B cell (primary cell): ENCODE measurements around the gene STAT4. TPM values are rescaled to one million over a fixed set of nuclear protein-coding genes. Genes with fewer than 3 reads are reported as not detected.

Source experiments
- ATAC-seq: fragments of 200-7000 bp; cut with Tn5 transposase; one replicate; pipeline ENCODE4 v1.10.0; 2021; ENCODE audit warnings: low read depth, mild to moderate bottlenecking, moderate number of reproducible peaks, moderate library complexity
- CTCF ChIA-PET: fragments of 350-600 bp; sonication (Branson Sonifier 250); formaldehyde crosslinking; loops from one replicate; lab custom pipeline; 2021; ENCODE audit warnings: antibody characterized with exemption, inconsistent platforms; lab: Charles Lee
- POLR2A ChIA-PET: fragments of 350-600 bp; sonication (Branson Sonifier 250); formaldehyde crosslinking; loops from one replicate; lab custom pipeline; 2021; ENCODE audit warnings: antibody characterized with exemption; lab: Charles Lee
- DNase-seq: peaks from one replicate; pipeline ENCODE4 v3.0.0; 2013
- H2AFZ ChIP-seq: 2 replicates; pipeline ENCODE4 v1.6.1; 2012; ENCODE audit warnings: mild to moderate bottlenecking, low read depth, low read length; ENCODE audit not compliant: insufficient read depth, poor library complexity, severe bottlenecking
- H3K27ac ChIP-seq, 2 donors: 1 replicate in 1 of 2; 2 replicates in 1 of 2; pipeline ENCODE4 v1.5.1; 2012 to 2013; ENCODE audit warnings: low read length in 2 of 2, mild to moderate bottlenecking in 2 of 2, moderate library complexity in 1 of 2
- H3K27me3 ChIP-seq, 4 experiments: fragments of 200-600 bp in 1 of 4; sonication (generic) in 1 of 4; replicated peaks in 1 of 4; 1 replicate in 2 of 4; 2 replicates in 2 of 4; pipeline versions ENCODE4 v1.6.1 to v1.7.0; 2013 to 2016; ENCODE audit warnings: low read length in 3 of 4, mild to moderate bottlenecking in 2 of 4, mixed read lengths in 1 of 4, moderate library complexity in 1 of 4; ENCODE audit not compliant: insufficient read depth in 4 of 4, control insufficient read depth in 3 of 4; ENCODE audit errors: control extremely low read depth in 1 of 4
- H3K36me3 ChIP-seq, 2 experiments: replicated peaks in 1 of 2; 1 replicate in 1 of 2; 2 replicates in 1 of 2; pipeline versions ENCODE4 v1.6.1 to v1.7.1; 2013; ENCODE audit warnings: low read length in 1 of 2; ENCODE audit not compliant: insufficient read depth in 2 of 2, control insufficient read depth in 1 of 2; ENCODE audit errors: control extremely low read depth in 1 of 2, extremely low read depth in 1 of 2
- H3K4me1 ChIP-seq, 2 donors: fragments of 200-600 bp in 1 of 2; sonication (generic) in 1 of 2; 1 replicate in 1 of 2; 2 replicates in 1 of 2; pipeline versions ENCODE4 v1.5.1 to v1.6.1; 2013 to 2017; ENCODE audit warnings: low read length in 2 of 2; ENCODE audit not compliant: control insufficient read depth in 2 of 2, insufficient read depth in 2 of 2
- H3K4me2 ChIP-seq: replicated peaks from 2 replicates; pipeline ENCODE3; 2012; ENCODE audit warnings: mild to moderate bottlenecking, low read depth, low read length; ENCODE audit not compliant: poor library complexity, severe bottlenecking
- H3K4me3 ChIP-seq, 5 experiments: fragments of 200-600 bp in 1 of 5; sonication (generic) in 1 of 5; 1 replicate in 3 of 5; 2 replicates in 2 of 5; pipeline versions ENCODE4 v1.5.1 to v1.7.0; 2011 to 2016; ENCODE audit warnings: low read length in 4 of 5, mild to moderate bottlenecking in 4 of 5, low read depth in 2 of 5, control low read depth in 1 of 5, moderate library complexity in 1 of 5; ENCODE audit not compliant: insufficient read depth in 1 of 5; ENCODE audit errors: control extremely low read depth in 1 of 5, extremely low read depth in 1 of 5
- H3K79me2 ChIP-seq: fragments of 200-600 bp; sonication (generic); one replicate; pipeline ENCODE4 v1.6.0; 2016; ENCODE audit warnings: low read length; ENCODE audit not compliant: control insufficient read depth, insufficient read depth
- H3K9ac ChIP-seq: fragments of 200-600 bp; sonication (generic); 2 replicates; pipeline ENCODE4 v1.6.1; 2017; ENCODE audit warnings: mild to moderate bottlenecking, low read length, moderate library complexity
- H3K9me3 ChIP-seq, 3 donors: one replicate each; pipeline versions ENCODE4 v1.6.1 to v1.7.1; 2013; ENCODE audit warnings: low read length in 2 of 3; ENCODE audit not compliant: control insufficient read depth in 2 of 3, insufficient read depth in 1 of 3; ENCODE audit errors: control extremely low read depth in 1 of 3
- H4K20me1 ChIP-seq: 2 replicates; pipeline ENCODE4 v1.6.0; 2012; ENCODE audit warnings: mild to moderate bottlenecking, low read length; ENCODE audit not compliant: insufficient read depth, control insufficient read depth, poor library complexity, severe bottlenecking
- H3K27ac Mint-ChIP-seq: one replicate; pipeline ENCODE4 v1.8.0; 2021; ENCODE audit warnings: mixed read lengths
- H3K27me3 Mint-ChIP-seq: one replicate; pipeline ENCODE4 v1.8.0; 2021; ENCODE audit warnings: mixed read lengths
- H3K4me1 Mint-ChIP-seq: one replicate; pipeline ENCODE4 v1.8.0; 2021; ENCODE audit warnings: mixed read lengths
- H3K4me3 Mint-ChIP-seq: one replicate; pipeline ENCODE4 v1.8.0; 2021; ENCODE audit warnings: mixed read lengths
- H3K9me3 Mint-ChIP-seq: one replicate; pipeline ENCODE4 v1.8.0; 2022; ENCODE audit warnings: mixed read lengths; ENCODE audit not compliant: insufficient read depth
- EZH2 ChIP-seq: IDR thresholded peaks from 2 replicates; pipeline ENCODE4 v1.6.1; 2012; ENCODE audit warnings: borderline replicate concordance, low read depth, mild to moderate bottlenecking, moderate library complexity, low read length; ENCODE audit not compliant: insufficient read depth, poor library complexity, severe bottlenecking
- WGBS: methylation state at CpG from one replicate; pipeline ENCODE4 v1.1.5; 2013; ENCODE audit warnings: missing lambda C conversion rate; ENCODE audit not compliant: insufficient coverage; 5-methylcytosine and 5-hydroxymethylcytosine counted together
- intact Hi-C: fragments of 100-400 bp; cut with micrococcal nuclease; formaldehyde crosslinking; loops from one replicate; pipeline ENCODE4 v1.10.0; 2022
- polyA plus RNA-seq: library from polyadenylated mRNA; depleted of rRNA; stranded (reverse); fragments of >200 nt; gene quantifications from 2 replicates; pipeline ENCODE4 v1.2.3, GENCODE V29; 2012
- total RNA-seq, 2 donors: library from RNA; stranded (reverse); fragments of 120-200 nt in 1 of 2; gene quantifications; 1 replicate in 1 of 2; 2 replicates in 1 of 2; pipeline versions ENCODE4 v1.2.3 to v1.2.4, GENCODE V29; 2013 to 2022
- TF ChIP-seq, protein P1 (sequence below): fragments of 200-600 bp; IDR thresholded peaks from one replicate; pipeline ENCODE4 v1.8.0; 2022; ENCODE audit warnings: antibody characterized with exemption, mild to moderate bottlenecking

The STAT4 gene
- total and polyA plus RNA-seq, 2 donors (not counting 1 experiment from before 2014, with no cell fraction given), result 2.0 to 62.1 TPM

DNA sequence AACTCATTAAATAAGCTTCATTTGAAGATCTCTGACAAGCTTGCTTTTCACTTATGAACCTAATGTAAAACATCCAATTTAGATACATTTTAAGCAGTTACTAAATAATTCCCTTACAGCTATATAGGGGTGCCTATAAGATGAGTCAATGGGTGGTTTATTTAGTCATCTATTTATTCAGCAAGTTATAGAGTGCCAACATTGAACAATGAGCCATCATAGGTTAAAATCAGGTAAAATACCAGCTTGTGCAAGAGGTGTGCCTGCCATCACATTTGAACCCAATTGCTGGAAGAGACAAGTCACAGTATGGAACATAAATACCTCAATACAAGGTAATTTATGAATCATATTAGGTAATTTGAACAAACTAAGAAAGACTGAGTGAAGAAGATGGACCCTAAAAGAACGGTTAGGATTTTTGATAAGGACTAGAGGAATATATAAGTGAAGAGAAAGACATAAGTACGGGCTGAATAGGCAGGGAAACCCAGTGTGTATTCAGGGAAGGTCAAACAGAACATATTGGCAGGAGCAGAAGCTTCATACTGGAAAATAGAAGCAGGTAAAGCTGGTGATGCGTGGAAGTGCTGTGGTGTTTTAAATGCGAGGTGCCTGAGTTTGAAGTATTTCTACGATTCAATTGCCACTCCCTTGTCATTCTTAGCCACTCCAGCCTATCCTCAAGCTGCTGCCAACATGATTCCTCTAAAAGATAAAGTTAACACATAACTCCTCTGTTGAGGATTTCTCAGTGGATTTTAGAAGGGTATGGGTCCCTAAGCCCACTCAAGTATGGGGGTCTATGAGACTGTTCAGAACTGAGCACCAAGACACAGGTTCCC, 18.9 kb upstream of the STAT4 start:
- H3K4me3 ChIP-seq, result no peak overlapping the region
- no peak overlapping the region for H3K9ac ChIP-seq
- Mint-ChIP-seq H3K27me3 (peaks cover 12% of the 10 kb centered on the region), H3K4me1 (peaks cover 3% of the 10 kb centered on the region), H3K27ac (no peak overlapping the region), H3K4me3 (no peak overlapping the region), H3K9me3 (no peaks in the 10 kb centered on the region)
- peaks cover 0 to 5% (median 0%) of the 10 kb centered on the region in 4 experiments for H3K27me3 ChIP-seq
- ChIA-PET CTCF (interaction anchor here (0.9 to 1.8 kb wide), 5 partner anchors 47 to 352 kb away, joined by 3 to 7 read pairs (median 6); no protein-coding TSS in a partner anchor), POLR2A (no interaction called here)
- H3K27ac ChIP-seq, result no peak overlapping the region
- no peaks in the 10 kb centered on the region for H3K36me3 ChIP-seq
- no peak for TF ChIP-seq EZH2
- TF ChIP-seq, protein P1, sequence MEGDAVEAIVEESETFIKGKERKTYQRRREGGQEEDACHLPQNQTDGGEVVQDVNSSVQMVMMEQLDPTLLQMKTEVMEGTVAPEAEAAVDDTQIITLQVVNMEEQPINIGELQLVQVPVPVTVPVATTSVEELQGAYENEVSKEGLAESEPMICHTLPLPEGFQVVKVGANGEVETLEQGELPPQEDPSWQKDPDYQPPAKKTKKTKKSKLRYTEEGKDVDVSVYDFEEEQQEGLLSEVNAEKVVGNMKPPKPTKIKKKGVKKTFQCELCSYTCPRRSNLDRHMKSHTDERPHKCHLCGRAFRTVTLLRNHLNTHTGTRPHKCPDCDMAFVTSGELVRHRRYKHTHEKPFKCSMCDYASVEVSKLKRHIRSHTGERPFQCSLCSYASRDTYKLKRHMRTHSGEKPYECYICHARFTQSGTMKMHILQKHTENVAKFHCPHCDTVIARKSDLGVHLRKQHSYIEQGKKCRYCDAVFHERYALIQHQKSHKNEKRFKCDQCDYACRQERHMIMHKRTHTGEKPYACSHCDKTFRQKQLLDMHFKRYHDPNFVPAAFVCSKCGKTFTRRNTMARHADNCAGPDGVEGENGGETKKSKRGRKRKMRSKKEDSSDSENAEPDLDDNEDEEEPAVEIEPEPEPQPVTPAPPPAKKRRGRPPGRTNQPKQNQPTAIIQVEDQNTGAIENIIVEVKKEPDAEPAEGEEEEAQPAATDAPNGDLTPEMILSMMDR, result no peak
- 83% methylated on average over 4 of the region's 5 CpGs for WGBS
- no peak for ATAC-seq
- H3K4me2 ChIP-seq, result no peak overlapping the region
- no peaks in the 10 kb centered on the region for H3K9me3 ChIP-seq
- H2AFZ ChIP-seq, result no peak overlapping the region
- H3K79me2 ChIP-seq, result no peaks in the 10 kb centered on the region
- intact Hi-C loops, result loop anchor here (5.0 kb wide), 1 partner anchor 993 kb away; no protein-coding TSS in a partner anchor
- no peaks in the 10 kb centered on the region for H4K20me1 ChIP-seq
- DNase-seq, result no peak
- no peaks in the 10 kb centered on the region for H3K4me1 ChIP-seq

DNA sequence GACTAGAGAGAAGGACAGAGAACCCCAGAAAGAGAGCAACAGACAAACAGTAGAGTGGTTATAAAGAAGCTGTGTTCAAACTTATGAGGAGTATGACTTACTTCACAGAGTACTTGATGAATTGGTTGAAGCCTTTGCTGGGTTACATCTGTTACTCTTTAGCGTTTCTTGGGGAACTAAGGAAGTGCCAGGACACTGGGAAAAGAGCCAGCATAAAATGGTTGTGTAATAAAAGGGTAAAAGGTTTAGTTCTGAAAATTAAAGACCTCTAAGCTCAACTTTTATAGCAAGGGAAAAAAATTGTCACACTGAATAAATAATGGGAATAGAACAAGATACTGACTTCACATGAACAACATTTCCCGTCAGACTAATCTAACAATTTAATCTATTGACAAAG, 17.0 kb upstream of the STAT4 start:
- Histone ChIP-seq H3K27me3 (peaks cover 0 to 5% (median 0%) of the 10 kb centered on the region in 4 experiments), H3K9me3 (no peaks in the 10 kb centered on the region), H3K4me2 (no peak overlapping the region), H3K4me1 (no peaks in the 10 kb centered on the region), H2AFZ (no peak overlapping the region), H3K27ac (no peak overlapping the region), H3K36me3 (no peaks in the 10 kb centered on the region), H3K4me3 (no peak overlapping the region), H4K20me1 (no peaks in the 10 kb centered on the region), H3K9ac (no peak overlapping the region), H3K79me2 (no peaks in the 10 kb centered on the region)
- Mint-ChIP-seq H3K9me3 (no peaks in the 10 kb centered on the region), H3K4me1 (peaks cover 3% of the 10 kb centered on the region), H3K27me3 (peaks cover 12% of the 10 kb centered on the region), H3K4me3 (no peak overlapping the region), H3K27ac (no peak overlapping the region)
- CTCF ChIA-PET, result interaction anchor here (1.0 to 8.4 kb wide), 2 partner anchors 50 to 356 kb away, joined by 5 to 119 read pairs; no protein-coding TSS in a partner anchor
- DNase-seq (no peak), ATAC-seq (no peak)
- intact Hi-C loops, result loop anchor here (5.0 kb wide), 1 partner anchor 995 kb away; no protein-coding TSS in a partner anchor
- TF ChIP-seq, protein P1, result no peak
- TF ChIP-seq EZH2, result no peak
- WGBS, result no CpG with 5 or more reads among the region's 2 CpGs
- POLR2A ChIA-PET, result no interaction called here
